GM23338 (cell line): ENCODE results near the gene FGD3. TPM values are rescaled to one million over a fixed set of nuclear protein-coding genes. Genes with fewer than 3 reads are reported as not detected.
A peak's percentile ranks its signal among the peaks of the same experiment; 100 is the strongest.
"Not testable (repeated sequence)": the region's sequence is repeated elsewhere in the genome, so short reads cannot be mapped to it uniquely, and the experiment has no call there.

Experiments
- ATAC-seq: fragments of 200-7000 bp; cut with Tn5 transposase; 3 replicates; pipeline ENCODE4 v1.9.1; 2020
- DNase-seq: peaks from one replicate; pipeline ENCODE4 v3.0.0-alpha.2; 2015; ENCODE audit warnings: low spot score
- H2AFZ ChIP-seq: fragments of 200-600 bp; sonication (generic); 2 replicates; pipeline ENCODE4 v1.8.0; 2016; ENCODE audit warnings: antibody characterized with exemption, mild to moderate bottlenecking, moderate library complexity
- H3F3A ChIP-seq: fragments of 200-600 bp; sonication (generic); replicated peaks from 2 replicates; pipeline ENCODE4 v1.8.0; 2017; ENCODE audit warnings: antibody characterized with exemption, mixed run types, low read depth
- H3K27ac ChIP-seq: fragments of 200-600 bp; sonication (generic); 2 replicates; pipeline ENCODE4 v1.6.1; 2016; ENCODE audit warnings: low read depth
- H3K27me3 ChIP-seq: fragments of 200-600 bp; sonication (generic); 2 replicates; pipeline ENCODE4 v1.8.0; 2016; ENCODE audit warnings: mild to moderate bottlenecking, mixed run types, moderate library complexity; ENCODE audit not compliant: insufficient read depth
- H3K36me3 ChIP-seq: fragments of 200-600 bp; sonication (generic); 2 replicates; pipeline ENCODE4 v1.8.0; 2016; ENCODE audit warnings: mild to moderate bottlenecking; ENCODE audit not compliant: insufficient read depth
- H3K4me1 ChIP-seq: fragments of 200-600 bp; sonication (generic); 2 replicates; pipeline ENCODE4 v1.8.0; 2016; ENCODE audit warnings: mild to moderate bottlenecking, moderate library complexity; ENCODE audit not compliant: insufficient read depth
- H3K4me2 ChIP-seq: fragments of 200-600 bp; sonication (generic); 2 replicates; pipeline ENCODE4 v1.7.1; 2017; ENCODE audit warnings: mixed run types
- H3K4me3 ChIP-seq: fragments of 200-600 bp; sonication (generic); 2 replicates; pipeline ENCODE4 v1.6.1; 2016; ENCODE audit warnings: mixed run types
- H3K79me2 ChIP-seq: fragments of 200-600 bp; sonication (generic); replicated peaks from 2 replicates; pipeline ENCODE4 v1.8.0; 2017; ENCODE audit warnings: mild to moderate bottlenecking; ENCODE audit not compliant: insufficient read depth
- H3K9me2 ChIP-seq: fragments of 200-600 bp; sonication (generic); 2 replicates; pipeline ENCODE4 v1.8.0; 2017; ENCODE audit not compliant: insufficient read depth
- H4K20me1 ChIP-seq: fragments of 200-600 bp; sonication (generic); replicated peaks from 2 replicates; pipeline ENCODE4 v1.8.0; 2017; ENCODE audit warnings: mild to moderate bottlenecking; ENCODE audit not compliant: insufficient read depth
- H3K27ac Mint-ChIP-seq: 2 replicates; pipeline ENCODE4 v1.8.0; 2020; ENCODE audit warnings: inconsistent platforms, mild to moderate bottlenecking, moderate library complexity, mixed read lengths
- H3K27me3 Mint-ChIP-seq: 3 replicates; pipeline ENCODE4 v1.8.0; 2022; ENCODE audit warnings: low read depth, mild to moderate bottlenecking, moderate library complexity, mixed read lengths, inconsistent platforms; ENCODE audit not compliant: insufficient read depth, poor library complexity
- H3K36me3 Mint-ChIP-seq: 3 replicates; pipeline ENCODE4 v1.8.0; 2021; ENCODE audit warnings: low read depth, mild to moderate bottlenecking, inconsistent platforms, moderate library complexity, mixed read lengths
- H3K4me1 Mint-ChIP-seq: 3 replicates; pipeline ENCODE4 v1.8.0; 2020; ENCODE audit warnings: mild to moderate bottlenecking, inconsistent platforms, mixed read lengths
- H3K4me3 Mint-ChIP-seq: 3 replicates; pipeline ENCODE4 v1.8.0; 2021; ENCODE audit warnings: moderate library complexity, mild to moderate bottlenecking, inconsistent platforms, mixed read lengths
- H3K9me3 Mint-ChIP-seq: 3 replicates; pipeline ENCODE4 v1.8.0; 2020; ENCODE audit warnings: moderate library complexity, mild to moderate bottlenecking, inconsistent platforms, mixed read lengths
- CTCF ChIP-seq, 2 experiments: fragments of 200-600 bp in 1 of 2; sonication (generic) in 1 of 2; conservative IDR thresholded peaks; 2 replicates each; pipeline versions ENCODE4 v1.5.1 to v1.6.1; 2016 to 2017; ENCODE audit warnings: antibody characterized with exemption in 2 of 2, low read depth in 2 of 2, mild to moderate bottlenecking in 2 of 2, moderate library complexity in 1 of 2
- EZH2 ChIP-seq: fragments of 200-600 bp; sonication (generic); IDR thresholded peaks from one replicate; pipeline ENCODE4 v1.8.0; 2017; ENCODE audit warnings: antibody characterized with exemption, mild to moderate bottlenecking, low read depth; ENCODE audit not compliant: unreplicated experiment
- EZH2phosphoT487 ChIP-seq: fragments of 200-600 bp; sonication (generic); IDR thresholded peaks from one replicate; pipeline ENCODE4 v1.8.1; 2018; ENCODE audit warnings: antibody characterized with exemption; ENCODE audit not compliant: unreplicated experiment
- NANOG ChIP-seq: IDR thresholded peaks from 2 replicates; pipeline ENCODE4 v1.6.1; 2016; ENCODE audit warnings: antibody characterized with exemption, borderline replicate concordance
- polyA plus RNA-seq: library from polyadenylated mRNA; unstranded; fragments of >200 nt; fragmentation: Nextera tagmentation; extraction: Ambion mirVana; gene quantifications from 2 replicates; pipeline ENCODE4 v1.2.1, GENCODE V29; 2016
- total RNA-seq: library from RNA; depleted of rRNA; stranded (reverse); fragments of >200 nt; shearing (Covaris generic); gene quantifications from 2 replicates; pipeline ENCODE4 v1.2.3, GENCODE V29; 2014
- TF ChIP-seq, protein P1 (sequence below): IDR thresholded peaks from one replicate; pipeline ENCODE4 v1.6.1; 2018; ENCODE audit warnings: antibody characterized with exemption; ENCODE audit not compliant: unreplicated experiment

FGD3 gene
- total and polyA plus RNA-seq, 2 experiments from 2014 or later: 0.95 to 1.7 TPM

- TF ChIP-seq CTCF (conservative IDR thresholded peaks at IDR 0.05; ENCODE audit: low read depth in 2 of 2): peak in 1 of 2 experiments; percentile 27; a peak in 1 of 4 replicates
- not testable (repeated sequence) for H4K20me1 ChIP-seq, H3K79me2 ChIP-seq, ATAC-seq, H3K4me2 ChIP-seq, H3K36me3 ChIP-seq, H3F3A ChIP-seq, H3K27me3 Mint-ChIP-seq, H3K27ac Mint-ChIP-seq, H3K4me1 Mint-ChIP-seq, H3K9me2 ChIP-seq, DNase-seq, H3K27me3 ChIP-seq, H3K36me3 Mint-ChIP-seq, H3K4me3 Mint-ChIP-seq, H3K4me1 ChIP-seq
- Histone ChIP-seq H3K27ac (peak overlapping the region; percentile 16; the same call in 1 of the 2 replicates), H3K4me3 (0 out of 2 replicates have a peak overlapping the region, but pooled peaks have one; percentile 34), H2AFZ (peak overlapping the region; percentile 86)
- peaks cover 11% of the 10 kb centered on the region for H3K9me3 Mint-ChIP-seq
These were observed 42.2 kb upstream of the FGD3 start for GRCh38 chr9:92905137-92905536.

- DNase-seq (no peak), ATAC-seq (no peak)
- H3K9me2 ChIP-seq: no peaks in the 10 kb centered on the region
- H3K4me2 ChIP-seq: no peak overlapping the region
- no peak overlapping the region for H3K4me3 Mint-ChIP-seq
- H3K27me3 Mint-ChIP-seq: peaks cover 6% of the 10 kb centered on the region
- H3K79me2 ChIP-seq: no peaks in the 10 kb centered on the region
- H3K36me3 Mint-ChIP-seq: no peaks in the 10 kb centered on the region; the same call in 2 of the 3 replicates
- H3K27ac ChIP-seq: no peak overlapping the region
- peak overlapping the region; percentile 72; the same call in 1 of the 2 replicates for H2AFZ ChIP-seq
- no peaks in the 10 kb centered on the region for H4K20me1 ChIP-seq
- H3K4me1 Mint-ChIP-seq: peaks cover 8% of the 10 kb centered on the region; the same call in 2 of the 3 replicates
- no peaks in the 10 kb centered on the region for H3K36me3 ChIP-seq
- H3K4me3 ChIP-seq: no peak overlapping the region
- H3K27ac Mint-ChIP-seq: no peak overlapping the region
- no peaks in the 10 kb centered on the region for H3K27me3 ChIP-seq
- H3F3A ChIP-seq: no peaks in the 10 kb centered on the region
- H3K9me3 Mint-ChIP-seq: no peaks in the 10 kb centered on the region; the same call in 2 of the 3 replicates
- H3K4me1 ChIP-seq: no peaks in the 10 kb centered on the region; the same call in 1 of the 2 replicates
- TF ChIP-seq, protein P1, sequence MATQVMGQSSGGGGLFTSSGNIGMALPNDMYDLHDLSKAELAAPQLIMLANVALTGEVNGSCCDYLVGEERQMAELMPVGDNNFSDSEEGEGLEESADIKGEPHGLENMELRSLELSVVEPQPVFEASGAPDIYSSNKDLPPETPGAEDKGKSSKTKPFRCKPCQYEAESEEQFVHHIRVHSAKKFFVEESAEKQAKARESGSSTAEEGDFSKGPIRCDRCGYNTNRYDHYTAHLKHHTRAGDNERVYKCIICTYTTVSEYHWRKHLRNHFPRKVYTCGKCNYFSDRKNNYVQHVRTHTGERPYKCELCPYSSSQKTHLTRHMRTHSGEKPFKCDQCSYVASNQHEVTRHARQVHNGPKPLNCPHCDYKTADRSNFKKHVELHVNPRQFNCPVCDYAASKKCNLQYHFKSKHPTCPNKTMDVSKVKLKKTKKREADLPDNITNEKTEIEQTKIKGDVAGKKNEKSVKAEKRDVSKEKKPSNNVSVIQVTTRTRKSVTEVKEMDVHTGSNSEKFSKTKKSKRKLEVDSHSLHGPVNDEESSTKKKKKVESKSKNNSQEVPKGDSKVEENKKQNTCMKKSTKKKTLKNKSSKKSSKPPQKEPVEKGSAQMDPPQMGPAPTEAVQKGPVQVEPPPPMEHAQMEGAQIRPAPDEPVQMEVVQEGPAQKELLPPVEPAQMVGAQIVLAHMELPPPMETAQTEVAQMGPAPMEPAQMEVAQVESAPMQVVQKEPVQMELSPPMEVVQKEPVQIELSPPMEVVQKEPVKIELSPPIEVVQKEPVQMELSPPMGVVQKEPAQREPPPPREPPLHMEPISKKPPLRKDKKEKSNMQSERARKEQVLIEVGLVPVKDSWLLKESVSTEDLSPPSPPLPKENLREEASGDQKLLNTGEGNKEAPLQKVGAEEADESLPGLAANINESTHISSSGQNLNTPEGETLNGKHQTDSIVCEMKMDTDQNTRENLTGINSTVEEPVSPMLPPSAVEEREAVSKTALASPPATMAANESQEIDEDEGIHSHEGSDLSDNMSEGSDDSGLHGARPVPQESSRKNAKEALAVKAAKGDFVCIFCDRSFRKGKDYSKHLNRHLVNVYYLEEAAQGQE: no peak
- TF ChIP-seq NANOG (no peak), CTCF (conservative IDR thresholded peaks at IDR 0.05; ENCODE audit: low read depth in 2 of 2) (no peak), EZH2 (no peak), EZH2phosphoT487 (no peak)
These were observed 35.5 kb upstream of the FGD3 start for GRCh38 chr9:92911511-92912475.
